AG09319 (cell line): Measurements from ENCODE around the gene DBH.

Experiments used
- DNase-seq: peaks from one replicate; pipeline ENCODE4 v3.0.0-alpha.2; 2010; ENCODE audit warnings: low read depth; ENCODE audit errors: extremely low read depth
- CTCF ChIP-seq: IDR thresholded peaks from 2 replicates; pipeline ENCODE4 v1.5.1; 2011; ENCODE audit warnings: low read depth, mild to moderate bottlenecking, inconsistent platforms, low read length, moderate library complexity

DBH gene

GRCh38 chr9:133701321-133701980 lies 65.3 kb downstream of the DBH start:
- no peak for TF ChIP-seq CTCF
- DNase-seq = no peak

- TF ChIP-seq CTCF = no peak
- DNase-seq = no peak
These were observed 66.0 kb downstream of the DBH start for GRCh38 chr9:133701981-133702797.

GRCh38 chr9:133702798-133703590 lies 66.8 kb downstream of the DBH start:
- no peak for TF ChIP-seq CTCF
- DNase-seq = no peak

GRCh38 chr9:133703591-133704399 lies 67.6 kb downstream of the DBH start:
- TF ChIP-seq CTCF = no peak
- no peak for DNase-seq

GRCh38 chr9:133704711-133705181 lies 68.6 kb downstream of the DBH start:
- no peak for DNase-seq
- no peak for TF ChIP-seq CTCF

- no peak for DNase-seq
- TF ChIP-seq CTCF = no peak
These were observed 69.4 kb downstream of the DBH start for GRCh38 chr9:133705576-133705975.
